NCI-H460 (cell line): ENCODE results near the gene EIF4H. TPM values are rescaled to one million over a fixed set of nuclear protein-coding genes. Genes with fewer than 3 reads are reported as not detected.
"Not testable (repeated sequence)": the region's sequence is repeated elsewhere in the genome, so short reads cannot be mapped to it uniquely, and the experiment has no call there.

Source experiments
- DNase-seq: peaks from one replicate; pipeline ENCODE4 v3.0.0-alpha.2; 2016; ENCODE audit warnings: low read depth; ENCODE audit errors: extremely low read depth
- small RNA-seq, 2 experiments: library from RNA; depleted of rRNA; stranded (forward); fragments of <200 nt; gene quantifications; one replicate each; pipeline ENCODE3, GENCODE V24; 2014
- total RNA-seq: library from RNA; depleted of rRNA; stranded (reverse); fragments of >200 nt; shearing (Covaris generic); gene quantifications from 2 replicates; pipeline ENCODE4 v1.2.3, GENCODE V29; 2014; rRNA removed

The EIF4H gene
- total RNA-seq, 1 experiment from 2014 or later = 659 TPM

- DNase-seq = no peak
Observed at GRCh38 chr7:74223711-74224510, 49.8 kb downstream of the EIF4H start.

- DNase-seq = no peak
Observed at GRCh38 chr7:74224511-74224832, 50.3 kb downstream of the EIF4H start.

- DNase-seq = not testable (repeated sequence)
Observed at GRCh38 chr7:74224907-74225306, 50.8 kb downstream of the EIF4H start.

- DNase-seq = no peak
Observed at GRCh38 chr7:74225400-74225799, 51.2 kb downstream of the EIF4H start.

- DNase-seq = no peak
Observed at GRCh38 chr7:74226633-74227032, 52.5 kb downstream of the EIF4H start.

- DNase-seq = no peak
Observed at GRCh38 chr7:74228951-74229900, 55.1 kb downstream of the EIF4H start.

- no peak for DNase-seq
Observed at GRCh38 chr7:74230446-74231231, 56.5 kb downstream of the EIF4H start.

- no peak for DNase-seq
Observed at GRCh38 chr7:74231232-74231590, 57.1 kb downstream of the EIF4H start.

- DNase-seq = no peak
Observed at GRCh38 chr7:74233655-74234285, 59.6 kb downstream of the EIF4H start.

GRCh38 chr7:74235518-74236268, 61.5 kb downstream of the EIF4H start:
- DNase-seq = no peak

- no peak for DNase-seq
Observed at GRCh38 chr7:74236284-74236683, 62.1 kb downstream of the EIF4H start.

- no peak for DNase-seq
Observed at GRCh38 chr7:74240482-74240881, 66.3 kb downstream of the EIF4H start.

GRCh38 chr7:74242122-74242443, 67.9 kb downstream of the EIF4H start:
- no peak for DNase-seq

GRCh38 chr7:74246497-74246896, 72.3 kb downstream of the EIF4H start:
- no peak for DNase-seq

Small RNAs within 50 kb of the gene (small RNA-seq; reads per million reads assigned to genes)
- 0.15 to 10.5 reads per million in 2 experiments for gene MIR590

Other genes with a start within 250 kb of the EIF4H start
- gene ELN, start 146.2 kb upstream of the EIF4H start, total RNA-seq = not detected in 2 replicates
- 24.3 and 24.5 TPM in 2 replicates for gene LIMK1, start 90.6 kb upstream of the EIF4H start, total RNA-seq
- gene LAT2, start 35.6 kb downstream of the EIF4H start, total RNA-seq = 21.8 and 21.9 TPM in 2 replicates
- gene RFC2, start 80.0 kb downstream of the EIF4H start, total RNA-seq = 30.1 and 37.0 TPM in 2 replicates
- gene CLIP2, start 115.1 kb downstream of the EIF4H start, total RNA-seq = 33.2 and 35.1 TPM in 2 replicates